ENCODE data around the gene ZNF423.

The ZNF423 gene

GRCh38 chr16:49458656-49459445 lies 397.1 kb downstream of the ZNF423 start:
- Histone ChIP-seq H3K36me3 (ENCODE audit: control insufficient read depth, insufficient read depth, low read length) (no peaks in the 10 kb centered on the region), H3K4me3 (replicated peaks; ENCODE audit: low read depth, low read length) (no peak overlapping the region), H3K27me3 (replicated peaks; ENCODE audit: control insufficient read depth, insufficient read depth, low read length) (no peaks in the 10 kb centered on the region)
- DNase-seq (ENCODE audit: extremely low read depth, insufficient read length), result no peak
- no peak for TF ChIP-seq CTCF (IDR thresholded peaks at IDR 0.05; ENCODE audit: insufficient read depth, low read length, poor library complexity, severe bottlenecking)

DNA sequence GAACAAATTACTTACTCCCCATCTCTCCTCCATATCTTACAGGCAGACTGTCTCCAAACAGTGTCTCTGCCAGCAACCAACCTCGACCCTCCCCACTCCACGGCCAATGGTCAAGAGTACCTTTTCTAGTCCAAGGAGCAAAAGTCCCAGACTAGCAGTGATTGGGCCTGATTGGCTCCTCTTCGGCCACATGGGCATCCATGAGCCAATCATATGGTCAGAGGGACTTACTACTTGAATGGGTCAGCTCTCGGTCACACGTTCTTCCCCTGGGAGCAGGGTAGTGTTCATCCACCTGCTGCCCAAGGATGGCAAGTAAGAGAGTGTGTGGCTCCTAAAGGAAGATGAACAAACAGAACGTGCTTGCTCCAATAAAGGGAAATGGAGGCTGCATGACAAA lies 397.7 kb downstream of the ZNF423 start:
- TF ChIP-seq CTCF (IDR thresholded peaks at IDR 0.05; ENCODE audit: insufficient read depth, low read length, poor library complexity, severe bottlenecking), result no peak
- no peaks in the 10 kb centered on the region for H3K36me3 ChIP-seq (ENCODE audit: control insufficient read depth, insufficient read depth, low read length)
- no peaks in the 10 kb centered on the region for H3K27me3 ChIP-seq (replicated peaks; ENCODE audit: control insufficient read depth, insufficient read depth, low read length)
- no peak overlapping the region for H3K4me3 ChIP-seq (replicated peaks; ENCODE audit: low read depth, low read length)
- no peak for DNase-seq (ENCODE audit: extremely low read depth, insufficient read length)

- Histone ChIP-seq H3K27me3 (replicated peaks; ENCODE audit: control insufficient read depth, insufficient read depth, low read length) (no peaks in the 10 kb centered on the region), H3K36me3 (ENCODE audit: control insufficient read depth, insufficient read depth, low read length) (no peaks in the 10 kb centered on the region), H3K4me3 (replicated peaks; ENCODE audit: low read depth, low read length) (no peak overlapping the region)
- no peak for DNase-seq (ENCODE audit: extremely low read depth, insufficient read length)
- TF ChIP-seq CTCF (IDR thresholded peaks at IDR 0.05; ENCODE audit: insufficient read depth, low read length, poor library complexity, severe bottlenecking), result no peak
Observed at GRCh38 chr16:49457196-49457595, 398.7 kb downstream of the ZNF423 start.

DNA sequence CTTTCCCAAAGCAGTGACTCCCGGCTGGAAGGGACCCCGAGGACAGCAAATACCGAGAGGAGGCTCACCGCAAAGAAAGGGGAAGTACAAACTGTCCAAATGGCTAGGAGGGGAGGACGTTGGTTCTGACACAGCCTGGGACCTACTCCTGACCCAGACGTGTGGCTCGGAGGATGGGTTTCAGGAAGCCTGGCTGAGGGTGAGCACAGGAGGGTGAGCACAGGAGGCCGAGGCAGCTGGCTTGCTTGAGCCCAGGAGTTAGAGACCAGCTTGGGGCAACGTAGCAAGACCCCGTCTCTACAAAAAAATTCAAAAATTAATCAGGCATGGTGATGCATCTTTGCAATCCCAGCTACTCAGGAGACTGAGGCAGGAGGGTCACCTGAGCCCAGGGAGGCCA lies 399.1 kb downstream of the ZNF423 start:
- DNase-seq (ENCODE audit: extremely low read depth, insufficient read length), result no peak
- no peak for TF ChIP-seq CTCF (IDR thresholded peaks at IDR 0.05; ENCODE audit: insufficient read depth, low read length, poor library complexity, severe bottlenecking)
- Histone ChIP-seq H3K36me3 (ENCODE audit: control insufficient read depth, insufficient read depth, low read length) (no peaks in the 10 kb centered on the region), H3K27me3 (replicated peaks; ENCODE audit: control insufficient read depth, insufficient read depth, low read length) (no peaks in the 10 kb centered on the region), H3K4me3 (replicated peaks; ENCODE audit: low read depth, low read length) (no peak overlapping the region)

GRCh38 chr16:49455991-49456745 lies 399.7 kb downstream of the ZNF423 start:
- Histone ChIP-seq H3K4me3 (replicated peaks; ENCODE audit: low read depth, low read length) (no peak overlapping the region), H3K27me3 (replicated peaks; ENCODE audit: control insufficient read depth, insufficient read depth, low read length) (no peaks in the 10 kb centered on the region)

More at GRCh38 chr16:49455991-49456745, 399.7 kb downstream of the ZNF423 start:
- DNase-seq (ENCODE audit: extremely low read depth, insufficient read length), result no peak
- TF ChIP-seq CTCF (IDR thresholded peaks at IDR 0.05; ENCODE audit: insufficient read depth, low read length, poor library complexity, severe bottlenecking), result no peak
- H3K36me3 ChIP-seq (ENCODE audit: control insufficient read depth, insufficient read depth, low read length), result no peaks in the 10 kb centered on the region
